OCI-M2 (cell line): Measurements from ENCODE around the gene OR11H7.
"Not testable (repeated sequence)": the region's sequence is repeated elsewhere in the genome, so short reads cannot be mapped to it uniquely, and the experiment has no call there.

ENCODE experiments used
- DNase-seq: peaks from one replicate; lab custom pipeline; 2025; ENCODE audit not compliant: unreplicated experiment; lab: John Stamatoyannopoulos, UW

The OR11H7 gene

DNA sequence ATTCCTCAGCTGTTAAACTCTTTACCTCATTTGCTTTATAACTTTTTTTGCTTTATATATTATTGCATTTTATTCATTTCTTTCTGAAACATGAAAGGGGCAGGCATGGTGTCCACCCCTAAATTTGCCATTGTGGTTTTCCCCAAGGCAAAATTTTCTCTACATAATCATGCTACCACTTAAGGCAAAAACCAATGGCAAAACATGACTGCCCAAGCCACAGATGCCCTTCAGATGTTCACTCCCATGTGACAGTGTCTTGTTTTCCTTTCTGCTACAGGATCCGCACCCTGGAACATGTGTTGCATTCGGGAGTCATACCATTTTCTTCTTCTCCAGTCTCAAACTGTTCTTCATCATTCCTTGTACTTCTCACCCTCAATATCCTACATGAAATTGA, 48.6 kb downstream of the OR11H7 start:
- DNase-seq: no peak

DNA sequence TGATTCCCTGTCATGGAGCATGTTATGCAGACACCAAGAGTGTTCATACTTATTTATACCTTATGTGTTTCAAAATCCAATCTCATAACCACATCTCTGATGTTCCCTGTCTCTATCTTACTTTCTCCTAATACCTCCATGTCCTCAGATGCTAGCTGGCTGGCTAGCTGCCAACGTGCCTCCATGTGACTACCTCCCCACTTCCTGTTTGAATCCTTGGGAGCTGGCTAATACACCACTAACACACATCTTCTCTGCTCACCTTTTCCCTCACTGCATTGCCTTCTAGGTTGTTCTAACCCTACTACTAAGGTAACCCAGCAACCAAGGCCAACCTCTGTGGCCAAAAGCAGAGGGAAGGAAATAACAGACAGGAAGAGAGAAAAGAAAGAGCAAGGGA, 49.6 kb downstream of the OR11H7 start:
- DNase-seq: no peak

DNA sequence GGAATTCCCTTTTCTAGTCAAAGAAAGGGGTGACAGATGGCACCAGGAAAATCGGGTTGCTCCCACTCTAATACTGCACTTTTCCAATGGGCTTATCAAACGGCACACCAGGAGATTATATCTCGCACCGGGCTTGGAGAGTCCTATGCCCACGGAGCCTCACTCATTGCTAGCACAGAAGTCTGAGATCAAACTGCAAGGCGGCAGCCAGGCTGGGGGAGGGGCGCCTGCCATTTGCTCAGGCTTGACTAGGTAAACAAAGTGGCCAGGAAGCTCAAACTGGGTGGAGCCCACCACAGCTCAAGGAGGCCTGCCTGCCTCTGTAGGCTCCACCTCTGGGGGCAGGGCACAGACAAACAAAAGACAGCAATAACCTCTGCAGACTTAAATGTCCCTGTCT, 51.5 kb downstream of the OR11H7 start:
- DNase-seq: not testable (repeated sequence)
